ENCODE data around the gene CDADC1. TPM values are rescaled to one million over a fixed set of nuclear protein-coding genes. Genes with fewer than 3 reads are reported as not detected.

CDADC1 gene
- total and polyA plus RNA-seq, 2 experiments from 2014 or later, result 1.3 to 9.3 TPM

- TF ChIP-seq ZNF462 (CRISPR knock-in tag; IDR thresholded peaks at IDR 0.05) (no peak), ZNF114 (CRISPR knock-in tag; IDR thresholded peaks at IDR 0.05) (no peak), CTCF (conservative IDR thresholded peaks at IDR 0.05; ENCODE audit: low read depth in 2 of 2) (no peak), ETS1 (IDR thresholded peaks at IDR 0.05) (no peak), STAT1 (IDR thresholded peaks at IDR 0.05; ENCODE audit: unreplicated experiment) (no peak), EZH2phosphoT487 (IDR thresholded peaks at IDR 0.05; ENCODE audit: unreplicated experiment) (no peak), POLR2AphosphoS5 (IDR thresholded peaks at IDR 0.05; ENCODE audit: low read depth) (no peak), ZNF331 (CRISPR knock-in tag; IDR thresholded peaks at IDR 0.05; ENCODE audit: low read depth) (no peak)
These were observed 40.7 kb downstream of the CDADC1 start (continued) for GRCh38 chr13:49288458-49288857.
